GM18502 (cell line): ENCODE measurements around the gene IREB2.

Experiments
- ATAC-seq: cut with Tn5 transposase; IDR thresholded peaks from one replicate; pipeline ENCODE4 v1.9.1; 2021; ENCODE audit warnings: mild to moderate bottlenecking; ENCODE audit not compliant: unreplicated experiment, poor library complexity

The IREB2 gene

DNA sequence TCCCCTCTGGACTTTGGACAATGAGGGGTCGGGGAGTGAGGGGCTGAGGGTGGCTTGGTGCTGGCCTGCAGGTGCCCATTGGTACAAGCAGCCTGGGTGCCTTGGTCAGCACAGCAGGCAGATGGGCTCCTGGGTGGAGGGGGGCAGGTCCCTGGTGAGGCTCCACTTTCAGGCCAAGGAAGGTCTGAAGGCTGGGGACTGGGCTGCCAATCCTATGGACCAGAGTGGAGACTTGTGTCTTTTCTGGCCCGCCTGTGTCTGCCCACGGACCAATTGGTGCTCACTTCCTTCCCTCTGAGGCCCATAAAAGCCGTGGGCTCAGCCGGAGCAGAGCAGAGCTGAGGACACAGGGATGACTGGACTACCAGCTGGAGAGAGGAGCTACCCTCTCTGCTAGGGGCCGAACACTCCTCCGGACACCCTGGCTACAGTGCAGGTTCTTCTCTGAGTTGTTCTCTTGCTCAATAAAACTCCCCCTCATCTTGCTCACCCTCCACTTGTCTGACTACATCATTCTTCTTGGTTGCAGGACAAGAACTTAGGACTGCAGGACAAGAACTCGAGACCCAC, 31.9 kb upstream of the IREB2 start:
- no peak for ATAC-seq

DNA sequence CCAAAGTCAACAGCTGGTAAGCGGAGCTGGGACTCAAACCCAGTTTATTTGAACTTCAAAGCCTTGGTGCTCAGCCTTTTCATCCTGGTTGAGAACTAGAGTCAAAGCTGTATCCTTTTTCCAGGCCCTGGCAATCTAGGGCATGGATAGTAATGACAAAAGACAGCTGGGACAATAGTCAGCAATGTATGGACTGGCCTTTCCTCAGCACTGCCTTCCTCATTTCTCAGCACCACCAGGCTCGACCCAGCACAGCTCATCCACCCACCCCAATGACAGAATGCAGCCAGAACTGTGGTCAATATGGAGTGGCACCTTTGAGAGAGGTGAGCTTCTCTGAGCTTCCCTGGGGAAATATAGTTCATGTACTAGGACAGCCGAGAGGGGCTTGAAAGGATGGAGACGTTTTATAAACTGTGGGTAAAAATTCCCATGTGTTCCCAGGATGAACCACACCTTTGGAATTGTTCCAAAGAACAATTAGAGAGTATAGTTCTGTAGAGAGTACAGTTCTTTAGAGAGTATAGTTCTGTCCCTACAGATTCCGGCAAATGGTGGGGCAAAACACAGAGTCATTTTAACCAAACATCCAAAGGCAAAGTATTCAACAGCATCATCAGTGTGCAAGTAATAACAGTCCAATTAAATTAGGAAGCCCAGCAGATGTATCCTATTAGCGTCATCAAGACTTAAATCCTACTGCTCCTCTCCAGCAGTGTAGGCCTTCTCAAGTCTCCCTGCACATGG, 30.2 kb upstream of the IREB2 start:
- ATAC-seq = no peak

DNA sequence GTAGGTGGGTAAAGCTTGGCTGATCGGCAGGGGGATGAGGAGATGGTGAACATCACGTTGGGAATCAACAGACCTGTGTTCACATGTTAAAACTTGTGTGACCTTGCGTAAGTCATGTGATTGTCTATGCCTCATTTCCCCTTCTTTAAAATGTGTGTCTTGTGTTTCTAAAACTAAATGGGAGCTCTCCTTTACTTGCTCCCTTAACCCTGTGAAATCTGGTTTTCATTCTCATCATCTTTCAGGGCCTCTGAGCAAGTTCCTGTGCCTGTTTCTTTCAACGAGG, 29.7 kb upstream of the IREB2 start:
- ATAC-seq = no peak

DNA sequence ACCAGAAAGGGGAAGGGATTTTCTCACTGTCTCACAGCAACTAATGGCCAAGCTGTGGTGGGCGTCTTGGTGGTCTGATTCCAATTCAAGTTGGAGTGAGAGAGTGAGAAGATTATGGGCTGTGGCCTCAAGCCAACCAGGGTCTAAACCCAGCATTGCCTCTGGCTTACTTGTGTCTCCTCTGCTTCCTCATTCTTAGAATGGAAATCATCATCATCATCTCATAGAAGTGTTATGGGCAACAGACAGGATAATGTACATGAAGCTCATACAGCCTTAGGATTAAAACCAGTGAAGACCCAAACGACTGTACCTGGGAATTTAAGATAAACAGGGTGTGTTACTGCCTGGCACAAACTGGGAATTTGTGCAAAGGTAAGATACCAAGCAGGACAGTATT, 29.1 kb upstream of the IREB2 start:
- ATAC-seq = no peak

DNA sequence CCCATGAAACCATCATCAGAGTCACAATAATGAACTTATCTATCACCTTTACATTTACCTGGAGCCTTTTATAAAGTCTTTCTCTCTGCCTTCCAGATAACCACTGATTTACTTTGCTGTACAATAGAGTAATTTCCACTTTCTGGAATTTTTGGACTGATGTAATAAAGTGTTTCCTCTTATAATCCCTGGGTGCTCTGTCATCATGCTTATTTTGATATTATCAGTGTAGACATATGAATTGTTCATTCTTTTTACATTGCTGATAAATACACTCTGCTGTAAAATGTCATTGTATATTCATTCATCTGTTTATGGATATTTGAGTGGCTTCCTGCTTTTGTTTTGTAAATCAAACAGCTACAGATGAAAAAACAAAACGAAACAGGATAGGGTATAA, 27.0 kb upstream of the IREB2 start:
- no peak for ATAC-seq

DNA sequence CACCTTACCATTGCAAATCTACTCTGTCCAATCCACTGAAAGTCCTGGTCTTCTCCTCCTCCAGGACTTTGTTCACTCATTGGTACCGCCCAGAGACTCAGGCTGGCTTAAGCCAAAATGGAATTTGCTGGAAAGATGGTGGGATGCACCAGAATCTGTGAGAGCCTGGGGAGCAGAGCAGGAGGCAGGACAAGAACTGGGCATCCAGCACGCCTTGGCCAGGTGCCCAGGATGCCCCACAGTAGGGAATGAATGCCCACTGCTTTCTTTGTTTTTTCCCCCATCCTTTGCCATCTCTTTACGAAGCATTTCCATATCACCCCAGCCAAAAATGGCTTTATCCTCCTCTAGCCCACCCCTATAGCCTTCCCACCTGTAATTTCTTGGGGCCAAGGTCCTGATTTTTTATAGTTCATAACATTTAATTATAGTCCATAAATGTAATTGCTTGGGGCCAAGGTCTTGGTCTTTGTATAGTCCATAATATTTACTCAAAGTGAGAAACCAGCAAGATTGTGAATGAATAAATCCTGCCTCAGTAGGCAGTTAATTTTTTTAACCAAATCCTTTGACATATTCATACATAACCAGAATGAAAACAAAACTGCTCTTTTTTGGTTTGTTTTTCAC, 23.3 kb upstream of the IREB2 start:
- ATAC-seq = no peak

DNA sequence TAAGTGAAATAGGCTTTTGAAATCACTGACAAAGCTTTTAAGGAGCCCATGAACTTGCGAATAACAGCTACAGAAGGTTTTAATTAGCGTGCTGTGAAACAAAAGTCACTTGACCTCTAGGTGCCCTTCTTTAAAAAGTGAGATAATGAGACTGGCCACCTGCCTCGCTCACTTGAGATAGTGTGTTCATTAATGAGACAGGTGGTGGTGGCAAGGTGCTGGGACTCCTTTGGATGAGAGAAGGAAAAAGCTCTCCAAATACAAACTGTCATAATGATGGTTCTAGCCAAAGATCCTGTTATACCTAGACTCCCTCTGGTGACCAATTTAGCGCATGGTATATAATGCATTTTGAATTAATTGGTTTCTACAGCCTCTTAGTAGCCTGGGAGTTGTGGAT, 22.7 kb upstream of the IREB2 start:
- no peak for ATAC-seq

DNA sequence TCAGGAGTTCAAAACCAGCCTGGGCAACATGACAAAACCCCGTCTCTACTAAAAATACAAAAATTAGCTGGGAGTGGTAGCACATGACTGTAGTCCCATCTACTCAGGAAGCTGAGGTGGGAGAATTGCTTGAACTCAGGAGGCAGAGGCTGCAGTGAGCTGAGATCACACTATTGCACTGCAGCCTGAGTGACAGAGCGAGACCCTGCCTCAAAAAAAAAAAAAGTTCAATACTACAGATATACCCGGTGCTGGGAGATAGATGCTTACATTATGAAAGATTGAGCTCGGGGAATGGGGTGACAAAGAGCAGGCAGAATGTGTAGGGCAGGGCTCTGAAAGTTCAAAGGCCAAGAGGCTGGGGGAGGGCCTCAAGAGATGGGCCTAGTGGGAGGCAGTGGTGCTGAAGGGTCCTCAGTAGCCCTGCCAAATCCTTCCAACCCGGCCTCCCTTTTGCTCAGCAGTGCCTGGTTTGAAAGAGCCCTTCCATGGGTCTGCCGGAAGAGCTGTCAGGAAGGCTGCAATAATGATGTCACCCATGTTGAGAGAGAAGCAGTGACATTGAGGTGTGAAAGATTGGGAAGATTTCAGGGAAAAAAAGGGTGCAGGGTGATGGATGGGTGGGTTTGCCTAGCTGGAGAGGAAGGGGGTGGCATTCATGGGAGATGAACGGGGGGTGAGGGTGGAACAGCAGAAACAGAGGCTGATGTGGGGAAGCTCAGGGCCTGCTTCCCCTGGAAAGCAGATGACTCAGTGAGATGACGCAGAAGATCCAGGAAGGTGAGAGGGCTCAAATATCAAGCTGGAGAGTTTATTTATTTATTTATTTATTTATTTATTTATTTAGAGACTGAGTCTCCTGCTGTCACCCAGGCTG, 20.0 kb upstream of the IREB2 start:
- ATAC-seq = no peak

DNA sequence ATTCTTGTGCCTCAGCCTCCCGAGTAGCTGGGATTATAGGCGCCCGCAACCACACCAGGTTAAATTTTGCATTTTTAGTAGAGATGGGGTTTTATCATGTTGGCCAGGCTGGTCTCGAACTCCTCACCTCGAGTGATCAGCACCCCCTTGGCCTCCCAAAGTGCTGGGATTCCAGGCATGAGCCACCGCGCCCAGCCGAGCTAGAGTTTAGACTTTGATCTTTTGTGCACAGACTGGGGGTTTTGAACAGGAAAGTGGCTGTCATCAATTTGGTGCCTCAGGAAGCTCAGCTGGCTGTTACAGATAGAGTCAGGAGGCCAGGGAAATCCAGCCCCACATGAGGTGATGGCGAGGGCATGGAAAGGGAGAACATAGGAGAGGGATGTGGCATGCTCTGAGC, 19.3 kb upstream of the IREB2 start:
- no peak for ATAC-seq

DNA sequence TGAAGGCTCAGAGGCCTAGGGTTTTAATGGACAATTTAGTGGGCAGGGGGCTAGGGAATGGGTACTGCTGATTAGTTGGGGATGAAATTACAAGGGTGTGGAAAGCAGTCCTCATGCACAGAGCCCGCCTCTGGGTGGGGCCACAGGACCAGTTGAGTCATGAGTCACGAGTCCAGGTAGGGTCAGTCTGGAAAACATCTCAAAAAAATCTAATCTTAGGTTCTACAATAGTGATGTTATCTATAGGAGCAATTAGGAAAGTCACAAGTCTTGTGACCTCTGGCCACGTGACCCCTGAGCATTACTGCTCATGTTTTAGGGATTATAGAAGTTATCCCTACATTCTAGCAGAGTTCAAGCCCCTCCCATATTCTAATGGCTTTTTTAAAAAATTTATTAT, 18.6 kb upstream of the IREB2 start:
- ATAC-seq = no peak

DNA sequence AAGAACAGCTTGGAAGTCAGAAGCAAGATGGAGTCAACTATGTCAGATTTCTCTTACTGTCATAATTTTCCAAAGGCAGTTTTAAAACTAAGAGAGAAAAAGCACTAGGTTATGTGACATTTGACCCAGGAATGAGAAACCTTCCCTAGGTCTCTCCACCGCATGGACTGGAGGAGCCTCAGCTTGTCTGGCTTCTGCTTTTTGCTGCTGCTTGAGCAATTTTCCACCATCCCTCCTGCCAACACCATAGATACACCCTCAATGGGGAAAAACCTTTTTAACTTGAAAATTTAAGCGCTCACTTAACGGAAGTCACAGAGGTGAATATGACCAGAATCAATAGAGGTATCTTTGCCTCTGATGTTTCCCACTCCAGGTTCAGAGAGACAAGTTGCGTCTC, 17.8 kb upstream of the IREB2 start:
- no peak for ATAC-seq

DNA sequence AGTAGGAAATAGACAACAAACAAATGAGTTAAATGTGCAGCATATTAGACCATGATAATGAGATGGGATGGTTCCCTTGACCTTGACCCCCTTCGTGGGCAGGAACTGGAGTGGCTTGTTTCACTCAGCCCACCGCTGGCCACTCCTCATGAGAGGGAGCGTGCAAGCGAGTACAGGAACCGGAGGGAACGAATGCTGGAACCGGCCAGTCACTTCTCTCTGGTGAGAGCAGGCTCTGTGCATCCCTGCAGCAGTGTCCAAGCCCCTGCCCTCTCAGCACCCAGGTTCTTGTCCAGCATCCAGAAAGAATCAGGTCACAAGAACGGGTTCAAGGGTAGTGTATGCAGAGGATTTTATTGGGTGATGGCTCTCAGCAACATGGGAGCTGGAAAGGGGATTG, 17.2 kb upstream of the IREB2 start:
- no peak for ATAC-seq

DNA sequence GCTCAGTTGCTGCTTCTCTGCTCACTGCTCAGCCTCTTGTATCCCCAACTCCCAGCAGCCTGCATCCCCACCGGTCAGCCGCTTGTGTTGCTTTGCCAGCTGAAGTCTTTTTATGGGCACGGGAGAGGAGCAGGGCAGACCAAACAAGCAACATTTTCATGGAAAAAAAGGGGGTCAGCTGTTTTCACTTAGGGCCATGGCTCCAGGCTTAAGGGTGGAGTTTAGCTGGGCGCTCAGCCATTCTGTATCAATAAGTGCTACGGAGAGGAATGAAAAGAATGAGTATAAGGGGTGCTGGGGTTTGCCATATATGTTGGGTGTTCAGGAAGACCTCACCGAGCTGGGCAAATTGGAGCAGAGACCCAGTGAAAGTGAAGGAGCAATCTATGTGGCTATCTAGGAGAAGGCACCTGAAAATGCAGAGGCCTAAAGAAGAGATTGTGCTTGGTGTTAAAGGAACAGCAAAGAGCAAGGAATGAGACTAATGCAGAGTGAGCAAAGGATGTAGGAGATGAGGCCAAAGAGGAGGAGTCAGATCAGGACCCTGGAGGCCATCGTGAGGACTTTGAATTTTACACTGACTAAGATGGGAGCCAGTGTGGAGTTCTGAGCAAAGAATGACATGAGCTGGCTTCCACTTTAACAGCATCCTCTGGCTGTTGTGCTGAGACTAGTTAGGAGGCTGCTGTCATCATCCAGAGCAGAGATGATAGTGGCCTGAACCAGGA, 16.6 kb upstream of the IREB2 start:
- no peak for ATAC-seq

DNA sequence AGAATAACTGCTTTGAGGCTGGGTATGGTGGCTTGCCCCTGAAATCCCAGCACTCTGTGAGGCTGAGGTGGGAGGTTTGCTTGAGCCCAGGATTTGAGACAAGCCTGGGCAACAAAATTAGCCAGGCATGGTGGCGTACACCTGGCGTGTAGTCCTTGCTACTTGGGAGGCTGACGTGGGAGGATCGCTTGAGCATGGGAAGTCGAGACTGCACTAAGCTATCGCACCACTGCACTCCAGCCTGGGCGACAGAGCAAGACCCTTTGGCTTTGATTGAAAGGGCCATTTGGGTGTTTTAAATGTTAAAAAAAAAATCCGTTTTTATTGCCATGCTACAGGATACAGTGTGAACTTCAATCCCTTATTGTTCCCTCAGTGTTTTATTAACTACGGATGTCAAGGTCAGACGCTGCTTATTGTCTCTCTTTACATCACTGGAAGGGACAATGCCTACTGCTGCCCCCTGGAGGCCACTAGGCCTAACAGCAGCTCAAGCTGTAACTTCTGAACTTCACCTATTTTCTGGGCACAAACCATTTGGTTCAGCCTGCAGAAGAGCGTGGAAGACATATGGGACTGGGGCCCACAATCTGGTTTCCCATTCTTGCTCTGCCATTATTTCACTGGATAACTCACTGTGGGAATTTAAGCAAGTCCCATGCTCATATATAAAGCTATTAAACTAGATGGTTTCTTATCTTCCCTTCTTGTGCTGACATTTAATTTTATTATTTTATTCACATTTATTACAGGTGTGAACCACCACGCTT, 15.3 kb upstream of the IREB2 start:
- ATAC-seq = no peak

DNA sequence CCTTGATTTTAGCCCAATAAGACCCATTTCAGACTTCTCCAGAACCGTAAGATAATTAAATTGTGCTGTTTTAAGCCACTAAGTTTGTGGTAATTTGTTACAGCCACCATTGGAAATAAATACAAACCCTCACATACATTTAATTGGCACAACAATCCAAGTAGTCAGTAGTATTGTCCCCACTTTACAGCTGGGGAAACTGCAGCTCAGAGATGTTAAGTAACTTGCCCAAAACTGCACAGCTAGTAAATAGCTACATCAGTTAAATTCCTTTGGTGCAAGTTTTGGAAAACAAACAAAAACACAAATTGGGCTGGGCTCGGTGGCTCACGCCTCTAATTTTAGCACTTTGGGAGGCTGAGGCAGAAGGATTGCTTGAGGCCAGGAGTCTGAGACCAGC, 13.3 kb upstream of the IREB2 start:
- no peak for ATAC-seq

DNA sequence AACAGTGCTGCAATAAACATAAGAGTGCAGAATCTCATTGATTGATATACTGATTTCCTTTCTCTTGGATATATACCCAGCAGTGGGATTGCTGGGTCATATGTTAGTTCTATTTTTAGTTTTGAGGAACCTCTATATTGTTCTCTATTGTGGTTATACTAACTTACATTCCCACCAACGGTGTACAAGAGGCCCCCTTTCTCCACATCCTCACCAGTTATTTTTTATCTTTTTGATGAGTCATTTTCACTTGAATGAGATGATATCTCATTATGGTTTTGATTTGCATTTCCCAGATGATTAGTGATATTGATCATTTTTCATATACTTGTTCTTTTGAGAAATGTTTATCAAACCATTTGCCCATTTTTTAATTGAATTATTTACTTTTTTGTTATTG, 12.4 kb upstream of the IREB2 start:
- no peak for ATAC-seq

DNA sequence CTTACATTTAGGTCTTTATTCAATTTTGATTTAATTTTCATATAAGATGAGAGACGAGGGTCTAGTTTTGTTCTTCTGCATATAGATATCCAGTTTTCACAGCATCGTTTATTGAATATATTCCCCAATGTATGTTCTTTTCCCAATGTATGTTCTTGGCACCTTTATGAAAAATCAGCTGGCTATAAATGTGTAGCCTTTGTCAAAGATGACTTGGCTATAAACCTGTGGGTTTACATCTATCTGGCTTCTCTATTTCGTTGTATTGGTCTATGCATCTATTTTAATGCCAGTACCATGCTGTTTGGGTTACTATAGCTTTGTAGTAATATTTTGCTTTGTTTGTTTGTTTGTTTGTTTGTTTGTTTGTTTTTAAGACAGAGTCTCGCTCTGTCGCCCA, 11.7 kb upstream of the IREB2 start:
- ATAC-seq = no peak

DNA sequence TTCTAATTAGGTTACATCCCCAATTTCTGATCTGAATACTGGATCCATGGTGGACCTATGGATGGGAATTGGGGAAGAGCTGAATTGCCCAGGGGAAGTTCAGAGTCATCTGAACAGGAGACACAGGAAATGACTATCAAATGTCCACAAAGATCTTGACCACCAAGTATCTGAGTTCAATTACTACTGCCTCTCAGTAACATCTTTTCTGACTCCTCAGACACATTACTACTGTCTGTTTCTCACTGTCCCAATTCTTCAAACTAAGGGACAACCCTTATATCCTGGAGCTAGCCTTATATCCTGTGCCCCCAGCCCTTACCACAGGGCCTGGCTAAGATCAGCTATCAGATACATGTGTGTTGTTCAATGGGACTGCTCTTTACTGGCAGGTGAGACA, 10.1 kb upstream of the IREB2 start:
- ATAC-seq = no peak

DNA sequence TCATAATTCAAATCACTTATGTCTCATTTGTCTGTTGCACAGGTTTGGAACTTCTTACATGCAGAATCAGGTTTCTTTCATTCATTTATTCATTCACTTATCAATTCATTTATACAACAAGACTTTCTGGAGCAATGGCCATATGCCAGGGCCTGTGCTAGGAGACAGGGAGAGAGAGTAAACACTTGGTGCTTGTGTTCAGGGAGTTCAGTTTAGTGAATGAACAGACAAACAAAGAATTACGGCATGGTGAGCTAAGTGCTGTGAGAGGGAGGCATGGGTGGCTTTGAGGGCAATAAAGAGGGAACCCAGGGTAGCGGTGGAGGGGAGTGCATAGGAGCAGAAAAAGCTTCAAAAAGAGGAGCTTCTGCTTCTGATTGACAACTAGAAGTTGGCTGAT, 8.5 kb upstream of the IREB2 start:
- no peak for ATAC-seq

DNA sequence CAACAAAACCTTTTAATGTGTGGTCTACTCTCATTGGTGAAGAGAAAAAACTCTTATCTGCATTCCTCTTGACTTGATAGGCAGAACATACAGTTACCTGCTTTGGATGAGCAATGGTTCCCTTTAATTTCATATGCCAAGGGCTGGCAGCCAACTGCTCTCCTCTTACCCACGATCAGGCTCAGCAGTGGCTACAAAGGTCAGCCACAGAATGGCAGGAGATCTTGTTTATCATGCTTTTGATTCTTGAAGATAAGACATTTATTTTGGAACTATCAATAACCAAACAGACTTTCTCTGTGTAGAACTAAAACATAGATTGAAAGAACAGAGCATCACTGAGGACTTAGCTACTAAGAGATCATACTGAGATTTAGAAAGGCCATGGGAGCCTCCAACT, 6.1 kb upstream of the IREB2 start:
- ATAC-seq = no peak
